ENCODE measurements around the gene KLHL36. TPM values are rescaled to one million over a fixed set of nuclear protein-coding genes. Genes with fewer than 3 reads are reported as not detected.

The KLHL36 gene
- total RNA-seq, 1 experiment from 2014 or later, result 46.0 TPM

DNA sequence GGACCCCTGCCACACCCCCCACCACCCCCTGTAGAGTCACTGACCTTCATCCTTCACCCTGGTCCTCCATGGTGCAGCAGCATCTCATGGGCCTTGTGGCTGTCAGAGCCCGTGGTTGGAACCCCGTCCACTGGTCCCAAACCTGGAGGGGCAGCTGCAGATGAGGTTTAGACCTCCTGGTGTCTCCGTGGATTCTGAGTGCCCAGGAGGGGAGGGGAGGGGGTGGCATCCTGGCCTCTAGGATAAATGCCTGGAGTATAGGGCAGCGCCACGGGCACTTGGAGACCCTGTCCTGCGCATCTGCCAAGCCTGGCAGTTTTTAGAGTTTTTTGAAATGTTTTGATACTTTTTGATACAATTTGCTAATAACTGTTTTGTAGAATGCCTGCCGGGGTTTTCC, 17.5 kb downstream of the KLHL36 start:
- ChIA-PET CTCF (no interaction called here), POLR2A (interaction anchor here (0.7 kb wide), 1 partner anchor 61 kb away, joined by 14 read pairs; no protein-coding TSS in a partner anchor)
- Histone ChIP-seq H3K27me3 (ENCODE audit: control insufficient read depth, insufficient read depth, low read length) (no peaks in the 10 kb centered on the region), H3K9me3 (ENCODE audit: control insufficient read depth, insufficient read depth, low read depth, low read length) (no peaks in the 10 kb centered on the region), H3K27ac (ENCODE audit: low read length) (no peak overlapping the region), H3K4me1 (ENCODE audit: control insufficient read depth, insufficient read depth, low read length) (no peaks in the 10 kb centered on the region), H3K36me3 (ENCODE audit: control insufficient read depth, insufficient read depth, low read length) (no peaks in the 10 kb centered on the region), H3K4me3 (ENCODE audit: low read depth in 2 of 2, low read length in 2 of 2) (no peak overlapping the region)
- ATAC-seq (no peak), DNase-seq (ENCODE audit: low read depth, low spot score) (no peak)
- intact Hi-C loops (cut with micrococcal nuclease; ENCODE audit: unreplicated experiment), result no loop called here
- in situ Hi-C loops (cut with HindIII; ENCODE audit: low pct_unique_long_range_greater_than_20kb, low sequenced_read_pairs), result no loop called here
- no TSS peak for BruUV-seq (replicated peaks)
- TF ChIP-seq, protein P1, sequence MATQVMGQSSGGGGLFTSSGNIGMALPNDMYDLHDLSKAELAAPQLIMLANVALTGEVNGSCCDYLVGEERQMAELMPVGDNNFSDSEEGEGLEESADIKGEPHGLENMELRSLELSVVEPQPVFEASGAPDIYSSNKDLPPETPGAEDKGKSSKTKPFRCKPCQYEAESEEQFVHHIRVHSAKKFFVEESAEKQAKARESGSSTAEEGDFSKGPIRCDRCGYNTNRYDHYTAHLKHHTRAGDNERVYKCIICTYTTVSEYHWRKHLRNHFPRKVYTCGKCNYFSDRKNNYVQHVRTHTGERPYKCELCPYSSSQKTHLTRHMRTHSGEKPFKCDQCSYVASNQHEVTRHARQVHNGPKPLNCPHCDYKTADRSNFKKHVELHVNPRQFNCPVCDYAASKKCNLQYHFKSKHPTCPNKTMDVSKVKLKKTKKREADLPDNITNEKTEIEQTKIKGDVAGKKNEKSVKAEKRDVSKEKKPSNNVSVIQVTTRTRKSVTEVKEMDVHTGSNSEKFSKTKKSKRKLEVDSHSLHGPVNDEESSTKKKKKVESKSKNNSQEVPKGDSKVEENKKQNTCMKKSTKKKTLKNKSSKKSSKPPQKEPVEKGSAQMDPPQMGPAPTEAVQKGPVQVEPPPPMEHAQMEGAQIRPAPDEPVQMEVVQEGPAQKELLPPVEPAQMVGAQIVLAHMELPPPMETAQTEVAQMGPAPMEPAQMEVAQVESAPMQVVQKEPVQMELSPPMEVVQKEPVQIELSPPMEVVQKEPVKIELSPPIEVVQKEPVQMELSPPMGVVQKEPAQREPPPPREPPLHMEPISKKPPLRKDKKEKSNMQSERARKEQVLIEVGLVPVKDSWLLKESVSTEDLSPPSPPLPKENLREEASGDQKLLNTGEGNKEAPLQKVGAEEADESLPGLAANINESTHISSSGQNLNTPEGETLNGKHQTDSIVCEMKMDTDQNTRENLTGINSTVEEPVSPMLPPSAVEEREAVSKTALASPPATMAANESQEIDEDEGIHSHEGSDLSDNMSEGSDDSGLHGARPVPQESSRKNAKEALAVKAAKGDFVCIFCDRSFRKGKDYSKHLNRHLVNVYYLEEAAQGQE (IDR thresholded peaks at IDR 0.05; ENCODE audit: insufficient read depth in 1 of 2, low read depth in 2 of 2, low read length in 1 of 2), result no peak
- TF ChIP-seq TCF7L2 (IDR thresholded peaks at IDR 0.05; ENCODE audit: low read depth, low read length), result no peak
- no peak for TF ChIP-seq SIN3A (IDR thresholded peaks at IDR 0.05; ENCODE audit: borderline replicate concordance, insufficient read depth, low read depth, low read length)
- TF ChIP-seq POLR2AphosphoS5 (IDR thresholded peaks at IDR 0.05; ENCODE audit: low read depth, low read length), result no peak
- TF ChIP-seq, protein P2, sequence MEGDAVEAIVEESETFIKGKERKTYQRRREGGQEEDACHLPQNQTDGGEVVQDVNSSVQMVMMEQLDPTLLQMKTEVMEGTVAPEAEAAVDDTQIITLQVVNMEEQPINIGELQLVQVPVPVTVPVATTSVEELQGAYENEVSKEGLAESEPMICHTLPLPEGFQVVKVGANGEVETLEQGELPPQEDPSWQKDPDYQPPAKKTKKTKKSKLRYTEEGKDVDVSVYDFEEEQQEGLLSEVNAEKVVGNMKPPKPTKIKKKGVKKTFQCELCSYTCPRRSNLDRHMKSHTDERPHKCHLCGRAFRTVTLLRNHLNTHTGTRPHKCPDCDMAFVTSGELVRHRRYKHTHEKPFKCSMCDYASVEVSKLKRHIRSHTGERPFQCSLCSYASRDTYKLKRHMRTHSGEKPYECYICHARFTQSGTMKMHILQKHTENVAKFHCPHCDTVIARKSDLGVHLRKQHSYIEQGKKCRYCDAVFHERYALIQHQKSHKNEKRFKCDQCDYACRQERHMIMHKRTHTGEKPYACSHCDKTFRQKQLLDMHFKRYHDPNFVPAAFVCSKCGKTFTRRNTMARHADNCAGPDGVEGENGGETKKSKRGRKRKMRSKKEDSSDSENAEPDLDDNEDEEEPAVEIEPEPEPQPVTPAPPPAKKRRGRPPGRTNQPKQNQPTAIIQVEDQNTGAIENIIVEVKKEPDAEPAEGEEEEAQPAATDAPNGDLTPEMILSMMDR (IDR thresholded peaks at IDR 0.05), result no peak

- no peak for ATAC-seq
- CTCF ChIA-PET, result no interaction called here
- POLR2A ChIA-PET, result no interaction called here
Measured at GRCh38 chr16:84667600-84668309, 19.4 kb downstream of the KLHL36 start.

DNA sequence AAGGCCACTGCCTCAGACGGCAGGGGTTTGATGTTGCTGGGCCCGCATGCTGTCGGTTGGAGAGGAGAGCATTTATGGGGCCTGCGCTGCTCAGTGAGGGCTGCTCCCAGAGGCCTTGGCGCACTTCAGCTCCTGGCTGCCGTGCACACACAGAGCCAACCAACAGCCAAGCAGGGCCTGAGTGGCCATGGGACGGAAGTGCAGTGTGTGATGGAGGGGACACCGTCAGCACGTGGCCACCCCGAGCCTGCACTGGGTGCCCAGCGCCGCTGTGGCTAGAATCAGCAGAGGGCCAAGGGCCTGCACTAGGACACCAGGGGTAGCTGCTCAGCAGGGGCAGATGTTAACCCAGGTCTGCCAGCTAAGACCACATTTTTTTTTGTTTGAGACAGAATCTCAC, 21.8 kb downstream of the KLHL36 start:
- Histone ChIP-seq H3K4me1 (ENCODE audit: control insufficient read depth, insufficient read depth, low read length) (no peaks in the 10 kb centered on the region), H3K36me3 (ENCODE audit: control insufficient read depth, insufficient read depth, low read length) (no peaks in the 10 kb centered on the region), H3K4me3 (ENCODE audit: low read depth in 2 of 2, low read length in 2 of 2) (no peak overlapping the region), H3K27ac (ENCODE audit: low read length) (no peak overlapping the region), H3K9me3 (ENCODE audit: control insufficient read depth, insufficient read depth, low read depth, low read length) (no peaks in the 10 kb centered on the region), H3K27me3 (ENCODE audit: control insufficient read depth, insufficient read depth, low read length) (no peaks in the 10 kb centered on the region)
- intact Hi-C loops (cut with micrococcal nuclease; ENCODE audit: unreplicated experiment) (no loop called here), in situ Hi-C loops (cut with HindIII; ENCODE audit: low pct_unique_long_range_greater_than_20kb, low sequenced_read_pairs) (no loop called here)
- DNase-seq (ENCODE audit: low read depth, low spot score) (no peak), ATAC-seq (no peak)
- CTCF ChIA-PET, result interaction anchor here (0.7 kb wide), 1 partner anchor 51 kb away, joined by 3 read pairs; no protein-coding TSS in a partner anchor
- no peak for TF ChIP-seq SIN3A (IDR thresholded peaks at IDR 0.05; ENCODE audit: borderline replicate concordance, insufficient read depth, low read depth, low read length)
- TF ChIP-seq TCF7L2 (IDR thresholded peaks at IDR 0.05; ENCODE audit: low read depth, low read length), result no peak
- no peak for TF ChIP-seq POLR2AphosphoS5 (IDR thresholded peaks at IDR 0.05; ENCODE audit: low read depth, low read length)
- TF ChIP-seq, protein P2 (IDR thresholded peaks at IDR 0.05), result no peak
- TF ChIP-seq, protein P1 (IDR thresholded peaks at IDR 0.05; ENCODE audit: insufficient read depth in 1 of 2, low read depth in 2 of 2, low read length in 1 of 2), result no peak
- no TSS peak for BruUV-seq (replicated peaks)
- POLR2A ChIA-PET, result no interaction called here

More at GRCh38 chr16:84667600-84668309, 19.4 kb downstream of the KLHL36 start:
- intact Hi-C loops (cut with micrococcal nuclease; ENCODE audit: unreplicated experiment) (no loop called here), in situ Hi-C loops (cut with HindIII; ENCODE audit: low pct_unique_long_range_greater_than_20kb, low sequenced_read_pairs) (no loop called here)
- H3K27me3 ChIP-seq (ENCODE audit: control insufficient read depth, insufficient read depth, low read length), result no peaks in the 10 kb centered on the region
- H3K9me3 ChIP-seq (ENCODE audit: control insufficient read depth, insufficient read depth, low read depth, low read length), result no peaks in the 10 kb centered on the region
- no peak for TF ChIP-seq SIN3A (IDR thresholded peaks at IDR 0.05; ENCODE audit: borderline replicate concordance, insufficient read depth, low read depth, low read length)
- DNase-seq (ENCODE audit: low read depth, low spot score), result no peak
- H3K36me3 ChIP-seq (ENCODE audit: control insufficient read depth, insufficient read depth, low read length), result no peaks in the 10 kb centered on the region
- H3K4me3 ChIP-seq (ENCODE audit: low read depth in 2 of 2, low read length in 2 of 2), result no peak overlapping the region
- BruUV-seq (replicated peaks), result no TSS peak
- H3K27ac ChIP-seq (ENCODE audit: low read length), result no peak overlapping the region
- H3K4me1 ChIP-seq (ENCODE audit: control insufficient read depth, insufficient read depth, low read length), result no peaks in the 10 kb centered on the region
